GM10847 (cell line): ENCODE measurements around the gene PELI2.

Experiments used
- POLR2A ChIP-seq: IDR thresholded peaks from 2 replicates; pipeline ENCODE4 v1.6.1; 2011; ENCODE audit not compliant: insufficient read length; ENCODE audit errors: extremely low read depth

The PELI2 gene

GRCh38 chr14:56217380-56218045 is 99.3 kb downstream of the PELI2 start:
- no peak for TF ChIP-seq POLR2A

- no peak for TF ChIP-seq POLR2A
Observed at GRCh38 chr14:56219666-56220413, 101.6 kb downstream of the PELI2 start.

GRCh38 chr14:56221382-56222128 is 103.3 kb downstream of the PELI2 start:
- TF ChIP-seq POLR2A = no peak

- no peak for TF ChIP-seq POLR2A
Observed at GRCh38 chr14:56224229-56224628, 106.0 kb downstream of the PELI2 start.

GRCh38 chr14:56224691-56225681 is 106.8 kb downstream of the PELI2 start:
- no peak for TF ChIP-seq POLR2A

- TF ChIP-seq POLR2A = no peak
Observed at GRCh38 chr14:56235388-56235787, 117.2 kb downstream of the PELI2 start.

GRCh38 chr14:56237398-56237797 is 119.2 kb downstream of the PELI2 start:
- no peak for TF ChIP-seq POLR2A

- no peak for TF ChIP-seq POLR2A
Observed at GRCh38 chr14:56241461-56241860, 123.2 kb downstream of the PELI2 start.

- TF ChIP-seq POLR2A = no peak
Observed at GRCh38 chr14:56243110-56243509, 124.9 kb downstream of the PELI2 start.

- TF ChIP-seq POLR2A = no peak
Observed at GRCh38 chr14:56244138-56244789, 126.1 kb downstream of the PELI2 start.

- TF ChIP-seq POLR2A = no peak
Observed at GRCh38 chr14:56247495-56248200, 129.4 kb downstream of the PELI2 start.

GRCh38 chr14:56248442-56248841 is 130.2 kb downstream of the PELI2 start:
- TF ChIP-seq POLR2A = no peak

- TF ChIP-seq POLR2A = no peak
Observed at GRCh38 chr14:56261046-56261445, 142.8 kb downstream of the PELI2 start.

- no peak for TF ChIP-seq POLR2A
Observed at GRCh38 chr14:56262530-56262929, 144.3 kb downstream of the PELI2 start.
